SK-N-SH treated with all-trans-retinoic acid at 6 μM for 48 hours (cell line): ENCODE data around the gene VOPP1.

ENCODE experiments used
- ATAC-seq: fragments of 200-7000 bp; cut with Tn5 transposase; 3 replicates; pipeline ENCODE4 v1.9.1; 2020; ENCODE audit warnings: mild to moderate bottlenecking, moderate library complexity
- ARNTL ChIP-seq: fragments of 450-650 bp; formaldehyde crosslinking; IDR thresholded peaks from 2 replicates; pipeline ENCODE4 v1.5.0; 2020; ENCODE audit warnings: low read depth, mild to moderate bottlenecking, moderate library complexity, borderline replicate concordance
- BACH2 ChIP-seq: fragments of 250-450 bp; sonication (Bioruptor Pico); IDR thresholded peaks from 2 replicates; pipeline ENCODE4 v1.9.0; 2021; ENCODE audit warnings: mild to moderate bottlenecking, borderline replicate concordance
- CREB5 ChIP-seq: fragments of 250-450 bp; sonication (Bioruptor Pico); IDR thresholded peaks from 2 replicates; pipeline ENCODE4 v1.5.1; 2020; ENCODE audit warnings: low read depth, mild to moderate bottlenecking, moderate library complexity
- CSDC2 ChIP-seq: fragments of 250-450 bp; sonication (Bioruptor Pico); IDR thresholded peaks from 2 replicates; pipeline ENCODE4 v1.5.0; 2020; ENCODE audit warnings: mild to moderate bottlenecking, moderate library complexity
- CSRNP3 ChIP-seq: fragments of 250-450 bp; sonication (Bioruptor Pico); IDR thresholded peaks from 2 replicates; pipeline ENCODE4 v1.5.1; 2021; ENCODE audit warnings: mild to moderate bottlenecking, moderate library complexity
- ESRRG ChIP-seq: fragments of 250-450 bp; sonication (Bioruptor Pico); IDR thresholded peaks from 2 replicates; pipeline ENCODE4 v1.6.1; 2021; ENCODE audit warnings: mild to moderate bottlenecking
- ISL1 ChIP-seq: fragments of 250-450 bp; sonication (Bioruptor Pico); IDR thresholded peaks from 2 replicates; pipeline ENCODE4 v2.1.2; 2022; ENCODE audit warnings: mild to moderate bottlenecking, moderate library complexity
- OSR1 ChIP-seq: fragments of 250-450 bp; sonication (Bioruptor Pico); IDR thresholded peaks from 2 replicates; pipeline ENCODE4 v1.8.0; 2022; ENCODE audit warnings: moderate library complexity, mild to moderate bottlenecking, inconsistent platforms
- PATZ1 ChIP-seq: fragments of 250-450 bp; sonication (Bioruptor Pico); IDR thresholded peaks from 2 replicates; pipeline ENCODE4 v1.8.0; 2020; ENCODE audit warnings: mild to moderate bottlenecking, moderate library complexity, borderline replicate concordance
- PPARA ChIP-seq: fragments of 250-450 bp; sonication (Bioruptor Pico); IDR thresholded peaks from 2 replicates; pipeline ENCODE4 v1.5.0; 2020; ENCODE audit warnings: mild to moderate bottlenecking, borderline replicate concordance
- RARB ChIP-seq: fragments of 250-450 bp; sonication (Bioruptor Pico); IDR thresholded peaks from 2 replicates; pipeline ENCODE4 v1.8.0; 2021; ENCODE audit warnings: mild to moderate bottlenecking, moderate library complexity
- SNAI2 ChIP-seq: fragments of 250-450 bp; sonication (Bioruptor Pico); IDR thresholded peaks from 2 replicates; pipeline ENCODE4 v1.5.0; 2020; ENCODE audit warnings: mild to moderate bottlenecking, moderate library complexity
- TSHZ2 ChIP-seq: fragments of 250-450 bp; sonication (Bioruptor Pico); IDR thresholded peaks from 2 replicates; pipeline ENCODE4 v1.5.0; 2020; ENCODE audit warnings: mild to moderate bottlenecking, moderate library complexity
- ZC3H10 ChIP-seq: fragments of 250-450 bp; sonication (Bioruptor Pico); IDR thresholded peaks from 2 replicates; pipeline ENCODE4 v1.5.1; 2021; ENCODE audit warnings: mild to moderate bottlenecking, moderate library complexity
- ZFP3 ChIP-seq: fragments of 250-450 bp; sonication (Bioruptor Pico); IDR thresholded peaks from 2 replicates; pipeline ENCODE4 v1.5.0; 2020; ENCODE audit warnings: mild to moderate bottlenecking, moderate library complexity
- ZNF565 ChIP-seq: fragments of 450-650 bp; formaldehyde crosslinking; conservative IDR thresholded peaks from 2 replicates; pipeline ENCODE4 v1.5.0; 2020; ENCODE audit warnings: low read depth, mild to moderate bottlenecking, moderate library complexity
- ZNF70 ChIP-seq: fragments of 450-650 bp; formaldehyde crosslinking; IDR thresholded peaks from 2 replicates; pipeline ENCODE4 v1.5.0; 2020; ENCODE audit warnings: mild to moderate bottlenecking, moderate library complexity

VOPP1 gene

GRCh38 chr7:55514546-55515265 lies 57.6 kb downstream of the VOPP1 start:
- no peak for TF ChIP-seq ZFP3 (CRISPR knock-in tag)
- no peak for TF ChIP-seq BACH2 (CRISPR knock-in tag)
- no peak for TF ChIP-seq PATZ1
- no peak for TF ChIP-seq ESRRG (CRISPR knock-in tag)
- no peak for TF ChIP-seq ZNF565 (CRISPR knock-in tag)
- no peak for TF ChIP-seq OSR1 (CRISPR knock-in tag)
- no peak for TF ChIP-seq RARB (CRISPR knock-in tag)
- TF ChIP-seq TSHZ2 (CRISPR knock-in tag): no peak
- no peak for TF ChIP-seq CREB5 (CRISPR knock-in tag)
- TF ChIP-seq PPARA: no peak
- no peak for TF ChIP-seq SNAI2 (CRISPR knock-in tag)
- no peak for ATAC-seq

- ATAC-seq: no peak
- TF ChIP-seq ZFP3 (CRISPR knock-in tag) (no peak), CSRNP3 (CRISPR knock-in tag) (no peak), CSDC2 (CRISPR knock-in tag) (no peak), PATZ1 (no peak), ZC3H10 (CRISPR knock-in tag) (no peak), ESRRG (CRISPR knock-in tag) (no peak), RARB (CRISPR knock-in tag) (no peak), ARNTL (CRISPR knock-in tag) (no peak), ZNF70 (no peak), TSHZ2 (CRISPR knock-in tag) (no peak), ISL1 (CRISPR knock-in tag) (no peak)
- TF ChIP-seq, all 23 proteins: peak for 0
Observed at GRCh38 chr7:55513868-55514267, 58.4 kb downstream of the VOPP1 start.
